Measurements from ENCODE around the gene DOK7.

Gene DOK7

DNA sequence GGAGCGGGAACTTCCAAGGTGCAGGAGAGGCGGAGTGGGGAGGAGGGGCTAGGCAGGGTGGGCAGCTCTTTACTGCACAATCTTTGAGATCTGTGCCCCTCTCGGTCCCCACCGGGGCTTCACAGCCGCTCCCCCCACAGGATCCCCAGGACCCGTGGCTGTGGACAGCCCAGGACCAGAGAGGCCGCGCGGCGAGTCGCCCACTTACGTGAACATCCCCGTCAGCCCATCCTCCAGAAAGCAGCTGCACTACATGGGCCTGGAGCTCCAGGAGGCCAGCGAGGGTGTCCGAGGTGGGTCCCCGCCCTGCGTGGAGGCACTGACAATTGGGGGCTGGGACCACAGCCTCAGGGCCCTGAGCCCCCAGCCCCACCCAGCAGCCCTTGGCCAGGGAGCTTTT, 37.0 kb downstream of the DOK7 start:
- TF ChIP-seq, protein P1, sequence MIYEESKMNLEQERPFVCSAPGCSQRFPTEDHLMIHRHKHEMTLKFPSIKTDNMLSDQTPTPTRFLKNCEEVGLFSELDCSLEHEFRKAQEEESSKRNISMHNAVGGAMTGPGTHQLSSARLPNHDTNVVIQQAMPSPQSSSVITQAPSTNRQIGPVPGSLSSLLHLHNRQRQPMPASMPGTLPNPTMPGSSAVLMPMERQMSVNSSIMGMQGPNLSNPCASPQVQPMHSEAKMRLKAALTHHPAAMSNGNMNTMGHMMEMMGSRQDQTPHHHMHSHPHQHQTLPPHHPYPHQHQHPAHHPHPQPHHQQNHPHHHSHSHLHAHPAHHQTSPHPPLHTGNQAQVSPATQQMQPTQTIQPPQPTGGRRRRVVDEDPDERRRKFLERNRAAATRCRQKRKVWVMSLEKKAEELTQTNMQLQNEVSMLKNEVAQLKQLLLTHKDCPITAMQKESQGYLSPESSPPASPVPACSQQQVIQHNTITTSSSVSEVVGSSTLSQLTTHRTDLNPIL (CRISPR knock-in tag; IDR thresholded peaks at IDR 0.05; ENCODE audit: low read depth) = no peak
- ATAC-seq = no peak

DNA sequence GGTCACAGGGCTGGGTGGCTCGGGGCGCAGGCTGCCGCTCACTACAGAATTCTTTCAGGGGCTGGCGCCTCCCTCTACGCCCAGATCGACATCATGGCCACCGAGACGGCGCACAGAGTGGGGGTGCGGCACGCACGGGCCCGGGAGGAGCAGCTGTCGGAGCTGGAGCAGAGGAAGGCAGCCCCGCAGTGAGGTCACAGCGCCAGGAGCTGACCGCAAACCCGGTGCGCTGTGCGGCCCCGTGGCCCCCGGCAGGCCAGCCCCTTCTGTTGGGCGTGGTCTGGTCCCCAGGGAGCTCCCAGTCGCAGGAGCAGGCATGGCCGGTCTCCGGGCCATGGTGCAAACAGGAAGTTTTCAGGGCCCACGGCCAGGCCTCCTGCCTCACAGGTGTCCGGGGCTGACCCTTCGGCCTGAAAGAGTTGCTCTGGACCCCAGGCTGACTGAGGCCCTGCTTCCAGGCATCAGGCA, 37.6 kb downstream of the DOK7 start:
- ATAC-seq = no peak
- TF ChIP-seq, protein P1 (CRISPR knock-in tag; IDR thresholded peaks at IDR 0.05; ENCODE audit: low read depth) = no peak
- TF ChIP-seq, protein P2, sequence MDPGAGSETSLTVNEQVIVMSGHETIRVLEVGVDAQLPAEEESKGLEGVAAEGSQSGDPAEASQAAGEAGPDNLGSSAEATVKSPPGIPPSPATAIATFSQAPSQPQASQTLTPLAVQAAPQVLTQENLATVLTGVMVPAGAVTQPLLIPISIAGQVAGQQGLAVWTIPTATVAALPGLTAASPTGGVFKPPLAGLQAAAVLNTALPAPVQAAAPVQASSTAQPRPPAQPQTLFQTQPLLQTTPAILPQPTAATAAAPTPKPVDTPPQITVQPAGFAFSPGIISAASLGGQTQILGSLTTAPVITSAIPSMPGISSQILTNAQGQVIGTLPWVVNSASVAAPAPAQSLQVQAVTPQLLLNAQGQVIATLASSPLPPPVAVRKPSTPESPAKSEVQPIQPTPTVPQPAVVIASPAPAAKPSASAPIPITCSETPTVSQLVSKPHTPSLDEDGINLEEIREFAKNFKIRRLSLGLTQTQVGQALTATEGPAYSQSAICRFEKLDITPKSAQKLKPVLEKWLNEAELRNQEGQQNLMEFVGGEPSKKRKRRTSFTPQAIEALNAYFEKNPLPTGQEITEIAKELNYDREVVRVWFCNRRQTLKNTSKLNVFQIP (CRISPR knock-in tag; IDR thresholded peaks at IDR 0.05; ENCODE audit: borderline replicate concordance, low read depth) = no peak

DNA sequence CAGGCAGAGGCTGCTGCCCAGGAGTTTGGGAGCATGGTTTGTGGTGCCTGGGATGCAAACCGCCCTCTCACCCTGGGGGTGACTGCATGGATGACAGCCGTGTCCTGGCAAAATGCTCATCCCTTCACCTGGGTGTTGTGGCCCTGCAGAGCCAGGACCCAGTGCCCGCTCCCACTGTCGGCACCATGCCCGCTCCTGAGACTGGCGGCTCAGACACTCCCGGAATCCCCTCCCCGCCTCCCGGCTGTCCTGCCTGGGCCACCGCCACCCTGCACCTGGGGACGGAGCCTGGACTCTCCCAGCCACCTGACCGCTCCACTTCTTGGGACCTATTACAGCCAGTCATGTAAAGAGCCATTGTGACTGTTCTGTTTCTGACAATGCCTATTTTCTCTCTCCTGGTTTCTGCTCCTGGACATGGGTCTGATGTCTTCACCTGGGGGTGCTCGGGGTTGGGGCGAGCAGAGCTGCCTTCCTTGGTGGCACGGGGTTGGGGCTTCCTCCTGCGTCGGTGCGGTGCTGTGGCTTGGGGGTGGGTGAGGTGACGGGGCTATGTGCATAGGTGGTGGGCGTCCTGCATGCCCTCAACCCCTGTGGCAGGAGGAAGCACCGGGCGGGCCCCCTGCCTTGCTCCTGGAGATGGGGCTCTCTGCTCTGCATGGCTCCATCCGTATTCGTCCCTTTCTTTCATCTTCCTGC, 38.2 kb downstream of the DOK7 start:
- TF ChIP-seq, protein P1 (CRISPR knock-in tag; IDR thresholded peaks at IDR 0.05; ENCODE audit: low read depth) = no peak
- no peak for ATAC-seq

DNA sequence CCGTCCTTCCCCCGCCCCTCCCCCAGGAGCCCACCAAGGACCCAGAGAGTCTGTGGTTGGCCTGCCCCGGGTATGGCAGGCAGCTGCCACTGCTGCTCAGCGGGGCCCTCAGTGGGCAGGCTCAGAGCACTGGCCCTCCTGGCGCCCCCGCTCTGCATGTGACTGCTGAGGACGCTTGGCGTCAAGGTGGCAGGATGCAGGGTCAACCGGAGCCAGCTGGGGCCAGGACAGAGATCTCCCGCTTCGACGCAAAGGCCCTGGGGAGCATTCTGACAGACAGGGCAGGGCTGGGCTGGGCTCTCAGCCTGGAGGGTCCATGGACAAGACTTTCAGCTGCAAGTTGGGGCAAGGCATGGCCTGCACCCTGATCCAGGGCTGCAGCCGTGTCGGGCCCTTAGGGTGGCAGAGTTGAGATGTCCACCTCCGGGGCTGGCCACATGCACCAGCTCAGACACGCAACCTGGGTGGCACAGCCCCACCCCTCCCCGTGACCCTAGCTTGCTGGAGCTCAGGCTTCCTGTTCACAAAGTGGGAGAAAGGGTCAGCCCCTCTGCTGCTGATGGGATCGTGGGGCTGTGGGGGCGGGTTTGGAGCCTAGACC, 38.8 kb downstream of the DOK7 start:
- TF ChIP-seq ZC3H10 (CRISPR knock-in tag; IDR thresholded peaks at IDR 0.05) = no peak
- ATAC-seq = no peak

DNA sequence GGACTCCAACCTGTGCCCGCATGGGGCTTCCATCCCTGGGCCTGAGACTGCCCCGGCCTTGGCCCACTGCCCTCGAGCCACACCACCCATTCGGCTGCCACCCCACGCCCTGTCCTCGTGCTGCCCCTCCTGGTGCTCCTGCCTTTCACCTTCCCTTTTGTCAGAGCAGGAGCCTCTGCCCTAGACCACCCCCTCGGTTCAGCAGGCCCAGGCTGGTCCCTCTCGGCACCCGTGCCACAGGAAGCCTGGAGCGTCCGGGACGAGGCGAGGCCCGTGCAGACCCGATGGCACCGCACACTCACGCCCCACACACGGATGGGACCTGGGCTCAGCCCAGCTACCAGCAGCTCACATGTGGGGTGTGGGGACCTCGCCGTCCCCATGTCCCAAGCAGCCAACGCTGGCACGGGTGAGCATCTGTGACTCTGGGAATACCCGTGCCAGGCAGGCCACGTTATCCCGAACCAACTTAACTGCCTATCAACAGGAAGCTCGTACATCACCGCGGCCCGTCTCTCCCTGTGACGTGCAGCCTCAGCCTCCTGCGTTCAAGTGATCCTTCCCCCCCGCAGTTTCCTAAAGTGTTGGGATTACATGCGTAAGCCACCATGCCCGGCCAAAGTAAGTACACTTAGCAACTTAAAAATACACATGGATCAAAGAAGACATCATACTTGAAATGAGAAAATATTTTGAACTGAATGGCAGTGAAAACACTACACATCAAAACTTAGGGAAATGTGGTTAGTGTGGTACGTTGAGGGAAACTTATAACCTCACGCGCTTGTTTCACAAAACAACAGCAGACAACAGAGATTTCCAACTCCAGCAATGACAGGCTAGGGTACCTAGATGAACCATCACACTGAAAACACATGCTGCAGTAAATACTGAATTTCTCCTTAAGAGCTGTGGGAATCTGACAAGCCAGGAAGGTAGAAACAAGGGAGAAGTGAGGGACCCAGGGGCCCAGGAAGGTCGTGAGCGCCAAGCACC, 40.1 kb downstream of the DOK7 start:
- TF ChIP-seq ZNF565 (CRISPR knock-in tag; conservative IDR thresholded peaks at IDR 0.05; ENCODE audit: low read depth) (no peak), CSDC2 (CRISPR knock-in tag; IDR thresholded peaks at IDR 0.05) (no peak), GLIS3 (CRISPR knock-in tag; IDR thresholded peaks at IDR 0.05) (no peak), TCF4 (CRISPR knock-in tag; IDR thresholded peaks at IDR 0.05; ENCODE audit: borderline replicate concordance) (no peak), OSR1 (CRISPR knock-in tag; IDR thresholded peaks at IDR 0.05) (no peak), ISL1 (CRISPR knock-in tag; IDR thresholded peaks at IDR 0.05) (no peak), ZNF8 (CRISPR knock-in tag; IDR thresholded peaks at IDR 0.05) (no peak), ZC3H10 (CRISPR knock-in tag; IDR thresholded peaks at IDR 0.05) (no peak), BACH2 (CRISPR knock-in tag; IDR thresholded peaks at IDR 0.05; ENCODE audit: borderline replicate concordance) (no peak), ZFP3 (CRISPR knock-in tag; IDR thresholded peaks at IDR 0.05) (no peak), ESRRG (CRISPR knock-in tag; IDR thresholded peaks at IDR 0.05) (no peak), TOX (CRISPR knock-in tag; IDR thresholded peaks at IDR 0.05; ENCODE audit: borderline replicate concordance) (no peak), RARB (CRISPR knock-in tag; IDR thresholded peaks at IDR 0.05) (no peak)
- TF ChIP-seq, protein P1 (CRISPR knock-in tag; IDR thresholded peaks at IDR 0.05; ENCODE audit: low read depth) = no peak
- TF ChIP-seq, protein P3, sequence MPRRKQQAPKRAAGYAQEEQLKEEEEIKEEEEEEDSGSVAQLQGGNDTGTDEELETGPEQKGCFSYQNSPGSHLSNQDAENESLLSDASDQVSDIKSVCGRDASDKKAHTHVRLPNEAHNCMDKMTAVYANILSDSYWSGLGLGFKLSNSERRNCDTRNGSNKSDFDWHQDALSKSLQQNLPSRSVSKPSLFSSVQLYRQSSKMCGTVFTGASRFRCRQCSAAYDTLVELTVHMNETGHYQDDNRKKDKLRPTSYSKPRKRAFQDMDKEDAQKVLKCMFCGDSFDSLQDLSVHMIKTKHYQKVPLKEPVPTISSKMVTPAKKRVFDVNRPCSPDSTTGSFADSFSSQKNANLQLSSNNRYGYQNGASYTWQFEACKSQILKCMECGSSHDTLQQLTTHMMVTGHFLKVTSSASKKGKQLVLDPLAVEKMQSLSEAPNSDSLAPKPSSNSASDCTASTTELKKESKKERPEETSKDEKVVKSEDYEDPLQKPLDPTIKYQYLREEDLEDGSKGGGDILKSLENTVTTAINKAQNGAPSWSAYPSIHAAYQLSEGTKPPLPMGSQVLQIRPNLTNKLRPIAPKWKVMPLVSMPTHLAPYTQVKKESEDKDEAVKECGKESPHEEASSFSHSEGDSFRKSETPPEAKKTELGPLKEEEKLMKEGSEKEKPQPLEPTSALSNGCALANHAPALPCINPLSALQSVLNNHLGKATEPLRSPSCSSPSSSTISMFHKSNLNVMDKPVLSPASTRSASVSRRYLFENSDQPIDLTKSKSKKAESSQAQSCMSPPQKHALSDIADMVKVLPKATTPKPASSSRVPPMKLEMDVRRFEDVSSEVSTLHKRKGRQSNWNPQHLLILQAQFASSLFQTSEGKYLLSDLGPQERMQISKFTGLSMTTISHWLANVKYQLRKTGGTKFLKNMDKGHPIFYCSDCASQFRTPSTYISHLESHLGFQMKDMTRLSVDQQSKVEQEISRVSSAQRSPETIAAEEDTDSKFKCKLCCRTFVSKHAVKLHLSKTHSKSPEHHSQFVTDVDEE (CRISPR knock-in tag; IDR thresholded peaks at IDR 0.05) = no peak
- ATAC-seq = no peak
